Heart left ventricle (tissue), 13 donors: ENCODE measurements around the gene ASCC1.

Experiments used
- CTCF ChIP-seq, 12 donors: fragments of 200-600 bp; sonication (generic) in 4 of 12; IDR thresholded peaks; one replicate each; pipeline versions ENCODE4 v1.5.0 to v1.8.0; 2018 to 2022; ENCODE audit warnings: antibody characterized with exemption in 12 of 12, mild to moderate bottlenecking in 5 of 12
- POLR2A ChIP-seq, 2 donors: fragments of 450-650 bp; IDR thresholded peaks; one replicate each; pipeline ENCODE4 v1.6.1; 2017; ENCODE audit warnings: antibody characterized with exemption in 2 of 2, mild to moderate bottlenecking in 2 of 2, moderate library complexity in 2 of 2
- donor health status: ischemic (EF 13 %, LVEDD 7.1; RV severe dilation, severe dysfunction).
- donor health status: DM: no; HTN: yes; CAD: no.
- donor health status: DM: no; HTN: no; CAD: no.
- donor health status: ischemic (EF 25% LVEDD 6.9; RV normal size, moderate dysfunction).
- donor health status: ischemic (EF 25% LVEDD 5.7; RV mildly dilated, moderate dysfunction).
- donor health status: ischemic (EF 35%, LVEDD 5.7; RV mildly dilated, moderate dysfunction).
- donor health status: nonischemic (EF 11% LVEDD 7.7; RV severe dilation, severe dysfunction).
- donor health status: DM: yes; HTN: yes; CAD: no.
- donor health status: PGD.
- donor health status: ischemic (EF 29% LVEDD 5.4; RV normal size, mild dysfunction).
- donor health status: nonischemic (EF 23%, LVEDD 6.1; RV moderate dilation, normal function).

GRCh38 chr10:72126872-72127232, 89.2 kb downstream of the ASCC1 start:
- TF ChIP-seq CTCF (IDR thresholded peaks at IDR 0.05): no peak
- no peak for TF ChIP-seq POLR2A (IDR thresholded peaks at IDR 0.05)
